ENCODE measurements around the gene KIF6.
A peak's percentile ranks its signal among the peaks of the same experiment; 100 is the strongest.

Gene KIF6

DNA sequence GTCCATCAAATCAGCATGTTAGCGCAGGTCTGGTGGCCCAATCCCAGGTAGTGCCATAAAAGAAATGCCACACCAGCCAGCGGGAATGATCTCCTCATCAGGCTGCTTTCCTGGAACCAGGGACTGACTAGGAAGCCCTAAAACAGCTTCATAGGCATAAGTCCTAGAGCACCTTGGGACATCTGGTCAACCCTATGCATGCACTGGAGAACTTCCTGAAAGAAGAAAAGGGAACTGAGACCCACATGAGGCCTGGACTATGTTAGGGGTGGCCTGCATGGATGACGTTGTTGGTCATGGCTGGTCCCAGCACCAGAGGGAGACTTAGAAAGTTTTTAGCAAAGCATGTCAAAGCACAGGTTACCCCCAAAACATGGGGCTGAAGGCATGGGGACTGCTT lies 395.2 kb downstream of the KIF6 start:
- Histone ChIP-seq H3K4me1 (ENCODE audit: control insufficient read depth, low read depth, low read length) (no peaks in the 10 kb centered on the region), H3K27me3 (ENCODE audit: control insufficient read depth, insufficient read depth, low read length) (no peaks in the 10 kb centered on the region), H3K9ac (ENCODE audit: low read length) (no peak overlapping the region), H3K36me3 (ENCODE audit: control insufficient read depth, low read depth, low read length) (no peaks in the 10 kb centered on the region), H3K27ac (ENCODE audit: low read length) (no peak overlapping the region), H3K9me3 (ENCODE audit: control insufficient read depth, low read depth, low read length) (no peaks in the 10 kb centered on the region), H3K4me3 (ENCODE audit: low read length) (no peak overlapping the region)

DNA sequence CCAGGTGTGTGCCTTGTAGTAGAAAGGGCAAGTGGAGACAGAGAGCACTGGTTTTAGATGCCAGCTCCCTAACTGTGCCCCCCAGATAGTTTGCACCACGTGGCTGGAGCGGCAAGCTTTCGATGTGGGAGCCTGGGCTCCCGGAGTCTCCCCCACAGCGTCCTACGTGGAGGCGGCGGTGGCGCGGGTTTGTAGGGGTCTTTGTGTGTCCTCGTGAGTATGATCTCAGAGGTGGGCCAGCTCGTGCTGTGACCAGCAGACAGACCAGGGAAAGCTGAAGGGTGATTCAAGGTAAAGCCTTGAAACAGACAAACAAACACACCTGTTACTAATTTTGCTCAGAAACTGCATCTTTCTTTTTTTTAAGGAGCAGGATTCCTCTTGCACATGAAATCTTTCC lies 397.1 kb downstream of the KIF6 start:
- H3K36me3 ChIP-seq (ENCODE audit: control insufficient read depth, low read depth, low read length) = no peaks in the 10 kb centered on the region
- H3K4me3 ChIP-seq (ENCODE audit: low read length) = no peak overlapping the region
- no peak overlapping the region for H3K9ac ChIP-seq (ENCODE audit: low read length)
- H3K27ac ChIP-seq (ENCODE audit: low read length) = no peak overlapping the region
- no peaks in the 10 kb centered on the region for H3K9me3 ChIP-seq (ENCODE audit: control insufficient read depth, low read depth, low read length)
- no peaks in the 10 kb centered on the region for H3K4me1 ChIP-seq (ENCODE audit: control insufficient read depth, low read depth, low read length)
- H3K27me3 ChIP-seq (ENCODE audit: control insufficient read depth, insufficient read depth, low read length) = no peaks in the 10 kb centered on the region

DNA sequence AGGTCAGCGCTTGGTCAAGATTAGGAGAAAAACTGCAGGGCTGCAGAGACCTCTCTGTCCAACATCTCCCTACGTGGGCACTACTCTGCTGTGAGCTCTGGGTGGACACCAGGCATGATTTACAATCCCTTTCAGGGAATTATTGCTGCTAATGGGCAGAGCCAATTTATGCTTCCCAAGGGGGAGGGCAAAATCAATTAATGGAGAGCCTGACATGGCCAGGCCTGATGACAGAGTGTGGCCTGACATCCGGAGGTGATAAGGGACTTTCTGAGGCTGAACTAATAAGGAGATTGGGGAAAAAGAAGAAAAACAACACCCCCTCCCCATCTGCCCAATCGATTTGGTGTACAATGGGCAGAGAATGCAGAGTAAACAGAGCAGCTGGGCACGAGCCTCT lies 397.7 kb downstream of the KIF6 start:
- Histone ChIP-seq H3K27ac (ENCODE audit: low read length) (no peak overlapping the region), H3K36me3 (ENCODE audit: control insufficient read depth, low read depth, low read length) (no peaks in the 10 kb centered on the region), H3K9ac (ENCODE audit: low read length) (no peak overlapping the region), H3K4me3 (ENCODE audit: low read length) (no peak overlapping the region), H3K9me3 (ENCODE audit: control insufficient read depth, low read depth, low read length) (no peaks in the 10 kb centered on the region), H3K4me1 (ENCODE audit: control insufficient read depth, low read depth, low read length) (no peaks in the 10 kb centered on the region), H3K27me3 (ENCODE audit: control insufficient read depth, insufficient read depth, low read length) (no peaks in the 10 kb centered on the region)

DNA sequence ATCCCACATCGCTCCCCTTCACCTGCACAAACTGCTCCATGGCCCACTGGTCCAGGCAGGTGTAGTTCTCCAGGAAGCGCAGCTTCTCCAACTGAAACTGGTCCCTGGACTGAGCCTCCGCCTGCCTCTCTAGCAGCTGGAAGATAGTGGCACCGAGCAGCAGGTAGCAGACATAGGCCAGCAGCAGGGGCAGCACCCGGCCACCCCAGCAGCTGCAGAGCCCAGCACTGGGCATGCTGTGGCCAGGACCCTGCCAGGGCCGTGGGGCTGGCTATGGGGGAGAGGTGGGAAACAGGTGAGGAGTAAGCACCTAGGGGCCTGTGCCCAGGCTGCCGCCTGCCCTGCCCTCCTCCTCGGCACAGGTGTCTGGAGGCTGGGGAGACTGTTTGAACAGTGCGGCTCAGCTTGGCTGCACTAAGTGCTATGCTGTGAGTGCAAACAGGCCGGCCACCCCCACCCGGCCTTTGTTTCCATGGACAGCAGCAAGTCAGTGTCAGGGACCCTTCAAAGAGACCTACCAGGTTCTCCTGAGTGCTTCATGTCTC lies 402.8 kb downstream of the KIF6 start, which contains the start of gene KCNK16:
TSS of gene KCNK16 (minus strand) at position 397 of the 545 bp plus-strand sequence. CDS start at position 235, 162 bp downstream.
- Histone ChIP-seq H3K36me3 (ENCODE audit: control insufficient read depth, low read depth, low read length) (no peaks in the 10 kb centered on the region), H3K9me3 (ENCODE audit: control insufficient read depth, low read depth, low read length) (no peaks in the 10 kb centered on the region), H3K27ac (ENCODE audit: low read length) (no peak within 1 kb of the TSS), H3K9ac (ENCODE audit: low read length) (no peak within 1 kb of the TSS), H3K4me1 (ENCODE audit: control insufficient read depth, low read depth, low read length) (no peaks in the 10 kb centered on the region), H3K27me3 (ENCODE audit: control insufficient read depth, insufficient read depth, low read length) (no peaks in the 10 kb centered on the region), H3K4me3 (ENCODE audit: low read length) (no peak within 1 kb of the TSS)

DNA sequence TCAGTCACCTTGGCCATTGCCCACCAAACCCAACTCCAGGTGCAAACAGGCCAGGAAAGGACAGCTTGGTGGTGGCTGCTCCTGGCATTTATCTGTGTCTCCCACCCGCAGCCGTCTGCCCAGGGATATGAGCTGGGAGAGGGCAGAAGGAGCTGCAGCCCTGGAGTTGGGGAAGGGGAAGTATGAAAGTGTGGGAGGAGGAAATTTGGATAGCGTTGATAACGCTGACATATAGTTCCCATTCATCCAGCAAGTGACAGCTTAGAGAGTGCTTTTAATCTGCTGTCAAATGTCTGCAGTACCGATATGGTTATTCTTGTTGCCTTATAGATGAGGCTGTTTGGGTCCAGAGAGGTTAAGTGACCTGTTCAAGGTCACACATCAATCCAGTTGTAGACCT lies 403.4 kb downstream of the KIF6 start:
- Histone ChIP-seq H3K36me3 (ENCODE audit: control insufficient read depth, low read depth, low read length) (no peaks in the 10 kb centered on the region), H3K4me1 (ENCODE audit: control insufficient read depth, low read depth, low read length) (no peaks in the 10 kb centered on the region), H3K9ac (ENCODE audit: low read length) (no peak overlapping the region), H3K27ac (ENCODE audit: low read length) (no peak overlapping the region), H3K27me3 (ENCODE audit: control insufficient read depth, insufficient read depth, low read length) (no peaks in the 10 kb centered on the region), H3K9me3 (ENCODE audit: control insufficient read depth, low read depth, low read length) (no peaks in the 10 kb centered on the region), H3K4me3 (ENCODE audit: low read length) (no peak overlapping the region)

DNA sequence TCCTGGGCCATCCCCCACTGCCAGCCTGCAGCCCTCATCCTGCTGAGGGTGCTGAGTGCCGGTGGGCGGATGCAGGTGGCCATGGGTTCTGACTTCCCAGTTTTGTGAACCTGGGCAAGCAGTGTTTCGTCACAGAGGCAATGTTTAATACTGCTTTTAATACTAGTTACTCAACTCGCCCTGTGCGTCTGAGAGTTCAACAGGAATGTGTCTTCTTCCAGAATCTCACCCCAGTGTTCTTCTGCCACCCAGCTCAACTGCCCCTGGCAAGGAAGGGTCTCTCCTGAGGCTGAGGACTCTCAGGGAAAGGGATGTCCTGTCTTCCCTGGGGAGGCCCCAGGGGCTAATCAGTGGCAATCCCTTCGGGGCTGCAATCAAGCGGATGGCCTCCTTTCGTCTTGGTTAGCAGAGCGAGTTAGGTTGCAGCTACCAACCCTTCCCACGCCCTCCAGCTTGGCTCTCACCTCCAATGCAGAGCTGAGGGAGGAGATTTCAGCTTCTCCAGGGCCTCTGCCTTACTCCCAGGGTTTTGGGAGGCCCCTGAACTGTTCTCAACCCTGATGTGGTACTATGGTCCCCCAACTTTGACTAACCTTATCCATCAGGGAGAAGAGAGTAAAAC lies 404.7 kb downstream of the KIF6 start:
- Histone ChIP-seq H3K27ac (ENCODE audit: low read length) (no peak overlapping the region), H3K4me1 (ENCODE audit: control insufficient read depth, low read depth, low read length) (no peaks in the 10 kb centered on the region), H3K36me3 (ENCODE audit: control insufficient read depth, low read depth, low read length) (no peaks in the 10 kb centered on the region), H3K9ac (ENCODE audit: low read length) (no peak overlapping the region), H3K4me3 (ENCODE audit: low read length) (no peak overlapping the region), H3K9me3 (ENCODE audit: control insufficient read depth, low read depth, low read length) (no peaks in the 10 kb centered on the region), H3K27me3 (ENCODE audit: control insufficient read depth, insufficient read depth, low read length) (peaks cover 10% of the 10 kb centered on the region)

DNA sequence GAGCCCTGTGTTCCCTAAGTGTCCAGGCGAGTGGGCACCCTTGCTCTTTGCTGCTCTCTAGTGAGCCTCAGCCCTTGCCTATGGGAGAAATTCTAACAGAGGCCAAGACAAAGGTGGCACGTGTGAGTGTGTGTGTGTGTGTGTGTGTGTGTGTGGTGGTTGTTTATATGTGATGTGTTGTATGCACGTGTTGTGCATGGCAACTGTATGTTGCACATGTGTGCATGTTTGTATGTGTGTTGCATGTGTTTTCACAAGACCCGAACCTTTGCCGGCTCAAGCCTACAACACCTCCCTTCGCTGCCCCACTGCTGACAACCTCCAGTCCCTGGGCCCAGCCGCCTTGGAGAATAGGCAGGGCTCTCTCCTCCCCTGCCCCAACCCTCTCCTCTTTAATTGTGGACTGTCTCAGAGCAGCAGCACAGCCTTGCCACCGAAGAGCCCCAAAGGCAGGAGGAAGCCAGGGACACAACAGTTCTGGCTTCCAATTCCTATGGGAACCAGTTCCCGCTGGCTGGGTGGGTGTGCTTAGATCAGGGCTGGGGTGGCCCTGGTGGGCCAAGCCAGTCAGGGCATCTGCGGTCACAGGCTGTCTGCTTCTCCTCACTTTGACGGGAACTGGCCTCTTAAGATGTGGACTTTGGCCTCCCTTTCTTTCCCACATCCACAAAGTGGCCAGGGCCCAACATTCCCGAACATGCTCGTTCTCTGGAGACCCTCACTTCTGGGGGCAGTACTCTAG lies 405.4 kb downstream of the KIF6 start:
- no peaks in the 10 kb centered on the region for H3K36me3 ChIP-seq (ENCODE audit: control insufficient read depth, low read depth, low read length)
- H3K27ac ChIP-seq (ENCODE audit: low read length) = no peak overlapping the region
- no peak overlapping the region for H3K4me3 ChIP-seq (ENCODE audit: low read length)
- H3K9ac ChIP-seq (ENCODE audit: low read length) = no peak overlapping the region
- H3K4me1 ChIP-seq (ENCODE audit: control insufficient read depth, low read depth, low read length) = no peaks in the 10 kb centered on the region
- H3K9me3 ChIP-seq (ENCODE audit: control insufficient read depth, low read depth, low read length) = no peaks in the 10 kb centered on the region
- H3K27me3 ChIP-seq (ENCODE audit: control insufficient read depth, insufficient read depth, low read length) = peaks cover 17% of the 10 kb centered on the region

DNA sequence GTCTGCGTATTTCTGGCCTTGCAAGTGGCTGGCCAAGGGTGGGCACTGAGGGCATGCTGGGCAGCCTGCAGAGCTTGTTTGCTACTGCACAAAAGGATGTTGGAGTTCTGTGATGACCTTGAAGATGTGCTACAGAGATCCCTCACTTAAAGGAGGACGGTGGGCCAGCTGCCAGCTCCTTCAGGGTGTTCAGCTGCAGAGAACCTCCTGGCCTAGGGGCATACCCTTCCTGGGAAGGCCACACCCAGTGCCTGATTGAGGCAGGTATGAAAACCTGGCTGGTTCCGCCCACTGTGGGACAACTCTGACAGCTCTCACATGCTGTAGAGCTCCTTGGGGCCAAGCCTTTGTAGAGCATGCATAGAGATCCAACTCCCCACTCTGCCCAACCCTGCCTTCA lies 408.0 kb downstream of the KIF6 start:
- H3K4me3 ChIP-seq (ENCODE audit: low read length) = no peak overlapping the region
- H3K27me3 ChIP-seq (ENCODE audit: control insufficient read depth, insufficient read depth, low read length) = peaks cover 42% of the 10 kb centered on the region
- H3K9me3 ChIP-seq (ENCODE audit: control insufficient read depth, low read depth, low read length) = no peaks in the 10 kb centered on the region
- no peak overlapping the region for H3K9ac ChIP-seq (ENCODE audit: low read length)
- no peaks in the 10 kb centered on the region for H3K4me1 ChIP-seq (ENCODE audit: control insufficient read depth, low read depth, low read length)
- no peaks in the 10 kb centered on the region for H3K36me3 ChIP-seq (ENCODE audit: control insufficient read depth, low read depth, low read length)
- H3K27ac ChIP-seq (ENCODE audit: low read length) = no peak overlapping the region

DNA sequence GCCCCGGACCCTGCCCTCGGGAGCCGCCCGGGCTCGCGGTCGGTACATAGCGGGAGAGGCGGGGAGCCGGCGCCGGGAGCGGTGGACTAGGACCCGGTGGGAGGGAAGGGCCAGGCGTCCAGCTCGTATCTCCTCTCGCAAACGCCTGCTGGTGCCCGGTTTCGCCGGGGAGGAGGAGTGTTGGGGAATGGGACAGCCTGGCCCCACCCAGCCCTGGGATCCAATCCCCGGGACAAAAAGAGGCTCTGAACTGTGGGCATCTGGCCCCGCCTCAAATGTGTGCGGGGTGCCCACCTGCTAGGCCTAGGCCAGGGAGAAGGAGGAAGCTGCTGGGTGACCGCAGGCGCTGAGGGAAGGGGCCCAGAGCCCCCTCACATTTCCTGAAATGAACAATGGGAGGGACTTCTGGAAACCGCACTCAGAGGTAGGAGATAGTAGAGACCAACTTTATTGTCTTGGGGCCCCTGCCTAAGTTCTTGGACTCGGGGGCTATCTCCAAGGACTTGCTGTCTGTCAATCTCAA lies 410.9 kb downstream of the KIF6 start, which contains the start of gene KCNK17:
TSS of gene KCNK17 (minus strand) at position 147 of the 523 bp plus-strand sequence. CDS start at position 48, 99 bp downstream.
- Histone ChIP-seq H3K9ac (ENCODE audit: low read length) (peak within 1 kb of the TSS; percentile 5), H3K4me3 (ENCODE audit: low read length) (peak within 1 kb of the TSS; percentile 60), H3K9me3 (ENCODE audit: control insufficient read depth, low read depth, low read length) (no peaks in the 10 kb centered on the region), H3K36me3 (ENCODE audit: control insufficient read depth, low read depth, low read length) (no peaks in the 10 kb centered on the region), H3K27ac (ENCODE audit: low read length) (no peak within 1 kb of the TSS), H3K27me3 (ENCODE audit: control insufficient read depth, insufficient read depth, low read length) (peaks cover 60% of the 10 kb centered on the region), H3K4me1 (ENCODE audit: control insufficient read depth, low read depth, low read length) (no peaks in the 10 kb centered on the region)

DNA sequence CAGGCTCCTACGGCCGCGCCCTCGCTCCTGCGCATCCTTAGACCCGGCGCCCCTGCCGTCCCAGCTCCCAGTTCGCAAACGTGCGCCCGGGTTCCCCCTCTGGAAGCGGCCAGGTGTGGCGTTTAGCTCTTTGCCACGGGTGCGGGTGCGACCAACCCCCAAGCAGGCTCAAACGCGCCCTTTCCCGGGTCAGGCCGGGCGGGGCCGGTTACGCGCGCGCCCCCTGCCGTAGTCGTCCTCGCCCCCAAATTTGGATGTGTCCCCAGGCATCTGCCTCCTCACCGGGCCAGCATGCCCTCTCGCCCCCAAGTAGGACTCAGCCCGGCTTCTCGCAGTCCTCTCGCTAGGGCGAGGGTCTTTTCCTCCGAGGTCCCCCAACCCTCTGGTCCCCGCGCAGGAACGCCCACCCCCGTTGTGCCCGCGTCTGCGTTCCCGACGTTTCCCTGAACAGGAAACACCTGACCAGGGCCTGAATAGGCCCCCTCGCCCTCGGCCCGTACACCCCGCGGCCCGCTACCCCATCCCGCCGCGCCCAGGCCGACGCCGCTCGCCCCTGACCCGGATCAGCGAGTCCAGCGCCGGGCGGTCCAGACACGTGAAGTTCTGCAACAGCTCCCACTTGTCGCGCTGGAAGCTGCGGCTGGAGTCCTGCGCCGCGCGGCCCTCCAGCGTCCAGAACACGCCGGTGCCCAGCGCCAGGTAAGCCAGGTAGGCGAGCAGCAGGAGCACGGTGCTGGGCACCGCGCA lies 411.5 kb downstream of the KIF6 start:
- H3K4me1 ChIP-seq (ENCODE audit: control insufficient read depth, low read depth, low read length) = no peaks in the 10 kb centered on the region
- H3K36me3 ChIP-seq (ENCODE audit: control insufficient read depth, low read depth, low read length) = no peaks in the 10 kb centered on the region
- no peaks in the 10 kb centered on the region for H3K9me3 ChIP-seq (ENCODE audit: control insufficient read depth, low read depth, low read length)
- no peak overlapping the region for H3K27ac ChIP-seq (ENCODE audit: low read length)
- peak overlapping the region; percentile 5 for H3K9ac ChIP-seq (ENCODE audit: low read length)
- peaks cover 60% of the 10 kb centered on the region for H3K27me3 ChIP-seq (ENCODE audit: control insufficient read depth, insufficient read depth, low read length)
- peak overlapping the region; percentile 60 for H3K4me3 ChIP-seq (ENCODE audit: low read length)

DNA sequence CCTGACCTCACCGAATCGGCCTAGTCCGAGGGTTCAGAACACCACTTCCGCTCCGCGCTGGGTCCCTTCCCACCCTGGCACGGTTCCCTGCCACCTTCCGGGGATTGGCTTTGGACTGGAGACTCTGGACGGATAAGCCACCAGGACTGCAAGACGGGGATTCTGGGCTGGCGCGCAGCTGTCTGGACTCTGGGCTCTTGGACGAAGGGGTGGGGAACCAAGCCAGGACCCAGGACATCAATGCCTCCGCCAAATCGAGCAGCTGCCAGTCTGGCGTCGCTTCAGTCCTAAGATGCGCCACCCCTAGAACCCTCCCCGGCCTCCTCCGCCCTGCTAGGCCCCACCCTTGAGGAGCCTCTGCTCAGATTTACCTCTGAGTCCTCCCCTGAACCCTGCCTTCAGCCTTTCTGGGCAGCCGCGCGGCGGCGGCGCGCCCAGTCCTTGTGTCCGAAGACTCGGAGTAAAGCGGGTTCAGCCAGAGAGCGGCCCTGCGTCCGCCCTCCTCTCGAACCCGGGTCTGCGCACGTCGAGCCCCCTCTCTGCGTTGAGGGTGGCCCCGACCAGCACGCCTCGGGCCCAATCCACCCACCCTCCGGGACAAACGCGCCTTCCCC lies 412.2 kb downstream of the KIF6 start:
- Histone ChIP-seq H3K36me3 (ENCODE audit: control insufficient read depth, low read depth, low read length) (no peaks in the 10 kb centered on the region), H3K4me3 (ENCODE audit: low read length) (peak overlapping the region; percentile 60), H3K27me3 (ENCODE audit: control insufficient read depth, insufficient read depth, low read length) (peaks cover 60% of the 10 kb centered on the region), H3K27ac (ENCODE audit: low read length) (no peak overlapping the region), H3K4me1 (ENCODE audit: control insufficient read depth, low read depth, low read length) (no peaks in the 10 kb centered on the region), H3K9me3 (ENCODE audit: control insufficient read depth, low read depth, low read length) (no peaks in the 10 kb centered on the region), H3K9ac (ENCODE audit: low read length) (peak overlapping the region; percentile 5)

Data from iPS-18a (cell line).